LoVo (cell line): ENCODE results near the gene HIPK3.
"Not testable (repeated sequence)": the region's sequence is repeated elsewhere in the genome, so short reads cannot be mapped to it uniquely, and the experiment has no call there.

Experiments
- DNase-seq: peaks from one replicate; pipeline ENCODE4 v3.0.0-alpha.2; 2016; ENCODE audit warnings: low spot score

The HIPK3 gene

DNA sequence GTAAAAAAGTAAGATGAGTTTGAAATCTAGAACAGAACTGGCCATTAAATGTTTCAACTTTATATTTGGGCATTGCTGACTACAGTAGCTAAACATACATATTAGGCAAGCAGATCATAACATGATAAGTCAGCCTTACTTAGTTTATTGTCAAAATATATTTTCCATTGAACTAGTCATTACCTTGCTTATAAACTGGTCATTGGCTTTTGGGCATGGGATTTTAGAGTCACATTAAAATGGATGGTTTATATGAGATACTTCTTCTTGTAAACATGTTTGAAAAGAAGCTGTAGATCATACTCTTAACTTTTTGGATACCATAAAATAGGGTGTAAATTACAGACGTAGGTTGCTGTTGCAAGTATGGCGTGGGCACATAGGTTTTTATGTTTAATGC, 2.7 kb downstream of the HIPK3 start:
- DNase-seq: no peak

DNA sequence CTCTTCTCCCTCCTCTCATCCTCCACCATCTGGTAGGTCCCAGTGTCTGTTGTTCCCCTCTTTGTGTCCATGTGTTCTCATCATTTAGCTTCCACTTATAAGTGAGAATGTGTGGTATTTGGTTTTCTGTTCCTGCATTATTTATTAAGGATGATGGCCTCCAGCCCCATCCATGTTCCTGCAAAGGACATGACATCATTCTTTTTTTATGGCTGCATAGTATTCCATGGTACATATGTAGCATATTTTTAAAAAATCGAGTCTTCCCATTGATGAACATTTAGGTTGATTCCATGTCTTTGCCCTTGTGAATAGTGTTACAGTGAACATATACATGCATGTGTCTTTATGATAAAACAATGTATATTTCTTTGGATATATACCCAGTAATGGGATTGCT, 4.2 kb downstream of the HIPK3 start:
- not testable (repeated sequence) for DNase-seq

DNA sequence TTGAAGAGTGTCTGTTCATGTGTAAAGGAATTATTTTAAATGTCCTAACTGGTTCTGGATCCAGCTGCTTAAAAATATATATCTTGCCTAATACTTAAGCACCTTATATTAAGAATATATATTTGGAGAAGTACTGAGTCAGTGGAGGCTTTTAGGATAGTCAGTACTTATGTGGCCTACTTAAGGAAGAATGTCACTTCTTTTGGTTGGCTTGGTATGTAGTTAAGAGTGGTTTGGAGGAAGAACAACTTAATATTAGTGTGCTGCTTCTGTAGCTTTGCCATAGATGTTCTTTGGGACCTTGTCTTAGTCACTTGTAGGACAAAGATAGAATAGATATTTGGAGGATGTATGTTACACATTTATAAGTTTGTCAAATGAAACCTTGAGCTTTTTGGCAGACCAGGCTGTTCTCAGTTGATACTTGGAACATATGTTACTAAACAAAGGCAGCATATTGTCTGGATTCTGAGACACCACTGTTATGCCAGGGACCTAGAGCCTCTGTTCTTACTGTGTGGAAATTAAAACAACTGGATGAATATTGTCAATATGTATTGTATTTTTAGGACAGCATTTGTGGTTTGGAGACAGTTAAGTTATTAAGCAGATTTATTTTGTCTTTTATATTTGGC, 4.9 kb downstream of the HIPK3 start:
- no peak for DNase-seq

DNA sequence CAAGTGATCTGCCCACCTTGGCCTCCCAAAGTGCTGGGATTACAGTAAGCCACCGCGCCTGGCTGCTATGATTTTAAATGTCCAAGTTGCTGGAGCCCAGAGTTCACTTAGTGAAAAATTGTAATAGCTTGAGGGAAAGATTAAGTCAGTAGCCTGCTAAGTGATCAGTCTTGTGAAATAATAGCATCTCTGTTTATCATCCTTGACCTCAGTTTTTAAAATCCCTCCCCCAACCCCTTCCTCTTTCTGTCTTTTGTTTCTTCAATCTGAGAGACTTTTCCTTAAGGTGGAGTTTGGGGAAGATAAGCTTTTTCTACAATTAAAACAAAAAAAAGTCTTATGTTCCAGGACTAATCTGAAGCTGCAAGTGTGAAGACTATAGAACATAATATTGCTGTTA, 6.4 kb downstream of the HIPK3 start:
- no peak for DNase-seq

DNA sequence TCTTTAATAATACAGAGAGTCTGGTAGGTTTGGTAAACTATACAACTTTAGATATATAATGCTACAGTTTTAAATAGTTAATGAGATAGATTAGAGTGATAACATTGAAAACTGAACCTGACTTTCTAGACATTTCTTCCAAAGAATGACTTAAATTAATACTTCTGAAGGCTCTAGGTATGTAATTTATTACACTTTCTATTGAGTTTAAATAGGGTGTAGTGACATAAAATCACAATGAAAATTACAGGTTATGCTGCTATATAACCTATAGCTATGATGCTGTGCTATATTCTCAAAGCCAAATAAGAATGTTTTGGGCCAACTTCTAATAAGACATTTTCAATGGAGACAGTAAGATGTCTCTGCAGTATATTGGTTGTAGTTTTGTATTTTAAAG, 7.7 kb downstream of the HIPK3 start:
- no peak for DNase-seq

DNA sequence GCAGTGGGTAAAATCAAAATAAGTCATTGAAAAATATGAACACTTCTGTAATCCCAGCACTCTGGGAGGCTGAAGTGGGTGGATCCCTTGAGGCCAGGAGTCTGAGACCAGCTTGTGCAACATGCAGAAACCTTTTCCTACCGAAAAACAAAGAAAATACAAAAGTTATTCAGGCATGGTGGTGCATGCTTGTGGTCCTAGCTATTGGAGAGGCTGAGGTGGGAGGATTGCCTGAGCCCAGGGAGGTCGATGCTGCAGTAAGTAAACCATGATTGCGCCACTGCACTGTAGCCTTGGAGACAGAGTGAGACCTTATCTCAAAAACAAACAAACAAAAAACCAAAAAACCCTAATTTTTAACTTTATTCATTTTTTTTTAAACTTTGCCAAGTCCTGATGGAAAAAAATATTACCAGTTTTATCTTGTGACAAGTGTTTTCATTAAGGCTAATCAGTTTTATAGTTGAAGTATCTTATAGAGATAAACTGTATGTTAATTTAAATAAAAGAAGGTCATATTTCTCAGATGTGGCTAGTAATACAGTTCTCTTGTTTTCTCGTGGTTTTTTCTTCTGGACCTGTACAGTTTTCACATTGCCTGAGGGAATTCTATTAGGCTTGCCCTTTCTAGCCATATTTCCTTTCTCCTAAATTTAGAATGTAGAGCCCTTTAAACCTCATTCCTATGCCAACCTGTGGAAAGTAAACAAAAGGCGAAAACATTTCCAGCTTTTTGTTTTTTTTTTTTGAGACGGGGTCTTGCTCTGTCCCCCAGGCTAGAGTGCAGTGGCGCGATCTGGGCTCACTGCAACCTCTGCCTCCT, 9.4 kb downstream of the HIPK3 start:
- no peak for DNase-seq

DNA sequence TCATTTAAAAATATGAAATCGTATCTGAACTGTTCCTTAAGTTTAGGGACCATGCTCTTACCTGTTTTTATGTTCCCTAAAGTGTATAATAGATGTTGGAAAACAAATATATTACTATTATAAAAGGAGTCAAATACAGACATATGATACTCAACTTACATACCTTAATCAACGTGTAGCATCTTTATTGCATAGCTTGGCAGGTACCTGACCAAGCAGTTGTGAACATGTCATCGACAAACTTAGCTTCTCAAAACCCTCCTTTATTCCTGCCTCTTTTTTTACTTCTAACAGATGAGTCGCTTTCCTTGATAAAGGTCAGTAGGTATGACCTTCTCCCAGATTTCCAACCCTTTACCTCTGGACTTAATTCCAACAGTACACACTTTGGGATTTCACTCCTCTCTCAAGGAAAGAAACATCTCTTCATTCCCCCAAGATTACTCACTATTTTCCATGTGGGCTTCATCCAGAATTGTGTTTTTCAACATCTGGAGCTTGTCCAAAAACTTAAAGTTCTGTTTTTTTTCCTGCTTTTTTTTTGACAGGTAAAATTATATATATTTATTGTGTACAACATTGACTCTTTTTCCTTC, 11.9 kb downstream of the HIPK3 start:
- DNase-seq: no peak

DNA sequence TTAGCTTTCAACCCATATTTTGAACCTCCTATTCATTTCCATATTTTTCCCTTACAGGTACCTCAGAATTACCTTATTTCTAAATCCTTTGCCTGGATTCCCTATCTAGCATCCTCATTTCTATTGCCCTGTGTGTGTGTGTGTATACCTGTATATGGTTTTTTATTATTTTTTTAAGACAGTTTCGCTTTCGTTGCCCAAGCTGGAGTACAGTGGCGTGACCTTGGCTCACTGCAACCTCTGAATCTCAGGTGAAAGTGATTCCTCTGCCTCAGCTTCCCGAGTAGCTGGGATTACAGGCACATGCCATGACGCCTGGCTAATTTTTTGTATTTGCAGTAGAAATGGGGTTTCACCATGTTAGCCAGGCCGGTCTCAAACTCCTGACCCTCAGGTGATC, 12.6 kb downstream of the HIPK3 start:
- DNase-seq: no peak

DNA sequence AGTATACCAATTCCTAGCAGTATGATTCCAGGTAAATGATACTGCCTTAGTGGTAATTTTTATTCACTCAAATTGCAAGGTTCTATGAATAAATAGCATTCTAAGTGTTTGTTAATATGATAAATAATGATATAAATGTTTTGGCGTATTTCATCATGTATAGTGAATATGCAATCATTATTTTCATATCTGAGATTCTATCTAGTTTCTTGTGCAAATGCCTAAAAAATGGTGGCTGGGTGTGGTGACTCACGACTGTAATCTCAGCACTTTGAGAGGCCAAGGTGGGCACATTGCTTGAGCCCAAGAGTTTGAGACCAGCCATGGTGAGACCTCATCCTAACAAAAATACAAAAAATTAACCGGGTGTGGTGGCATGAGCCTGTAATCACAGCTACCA, 13.9 kb downstream of the HIPK3 start:
- no peak for DNase-seq

DNA sequence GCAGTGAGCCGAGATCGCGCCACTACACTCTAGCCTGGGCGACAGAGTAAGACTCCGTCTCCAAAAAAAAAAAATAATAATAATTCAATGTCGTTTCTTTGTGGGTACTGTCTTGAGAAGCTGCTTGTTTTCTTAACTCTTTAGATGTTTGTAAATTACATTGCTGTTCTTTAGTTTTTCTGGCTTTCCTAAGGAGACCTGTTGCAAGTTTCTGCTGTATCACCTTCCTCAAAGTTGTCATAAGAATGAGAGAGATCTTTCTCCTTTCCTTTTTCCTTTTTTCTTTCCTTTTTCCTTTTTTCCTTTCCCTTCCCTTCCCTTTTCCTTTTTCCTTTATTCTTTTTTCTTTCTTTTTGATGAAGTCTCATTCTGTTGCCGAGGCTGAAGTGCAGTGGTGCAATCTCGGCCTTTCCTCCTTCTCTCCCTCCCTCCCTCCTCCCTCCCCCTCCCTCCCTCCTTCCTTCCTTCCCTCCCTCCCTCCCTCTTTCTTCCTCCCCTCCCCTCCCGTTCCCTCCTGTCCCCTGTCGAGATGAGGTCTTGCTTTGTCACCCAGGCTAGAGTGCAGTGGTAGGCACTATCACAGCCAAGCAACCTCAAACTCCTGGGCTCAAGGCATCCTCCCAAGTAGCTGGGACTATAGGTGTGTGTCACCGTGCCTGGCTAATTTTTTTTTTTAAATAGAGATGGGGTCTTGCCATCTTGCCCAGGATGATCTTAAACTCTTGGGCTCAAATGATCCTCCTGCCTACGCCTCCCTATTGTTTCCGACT, 15.3 kb downstream of the HIPK3 start:
- DNase-seq: no peak

DNA sequence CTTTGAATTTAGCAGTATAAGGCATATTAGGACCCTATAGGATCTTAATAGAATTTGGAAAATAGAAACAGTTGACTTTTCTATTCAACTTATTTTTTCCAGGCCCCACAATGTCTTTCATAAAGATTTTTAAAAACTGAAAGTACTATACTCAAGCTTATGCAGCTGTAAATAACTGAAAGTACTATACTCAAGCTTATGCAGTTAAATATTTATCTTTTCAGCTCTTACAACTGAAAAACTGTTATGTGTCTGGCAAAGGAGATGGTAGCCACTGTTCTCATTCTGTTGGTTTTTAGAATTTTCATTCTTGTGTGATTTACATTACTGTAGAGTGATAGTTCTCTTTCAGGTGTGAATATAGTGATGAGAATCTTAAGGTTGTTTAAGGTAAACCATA, 16.5 kb downstream of the HIPK3 start:
- no peak for DNase-seq

DNA sequence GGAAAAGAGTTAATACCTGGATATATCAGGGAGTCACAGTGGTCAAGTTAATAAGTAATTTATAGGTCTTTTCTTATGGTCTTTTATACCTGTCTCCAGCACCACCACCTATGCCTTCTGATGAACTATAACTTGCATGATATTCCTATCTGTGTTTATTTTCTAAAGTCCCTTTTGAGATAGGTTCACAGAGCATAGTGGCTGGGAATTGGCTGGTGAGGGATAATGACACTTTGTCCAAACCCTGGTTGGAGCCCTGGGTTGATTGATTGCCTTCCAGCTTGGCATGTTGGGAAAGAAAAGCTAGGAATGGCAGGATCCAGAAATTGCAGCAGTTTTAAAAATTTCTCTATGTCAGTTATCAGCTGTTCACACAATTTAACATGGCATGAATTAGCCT, 23.2 kb downstream of the HIPK3 start:
- no peak for DNase-seq

DNA sequence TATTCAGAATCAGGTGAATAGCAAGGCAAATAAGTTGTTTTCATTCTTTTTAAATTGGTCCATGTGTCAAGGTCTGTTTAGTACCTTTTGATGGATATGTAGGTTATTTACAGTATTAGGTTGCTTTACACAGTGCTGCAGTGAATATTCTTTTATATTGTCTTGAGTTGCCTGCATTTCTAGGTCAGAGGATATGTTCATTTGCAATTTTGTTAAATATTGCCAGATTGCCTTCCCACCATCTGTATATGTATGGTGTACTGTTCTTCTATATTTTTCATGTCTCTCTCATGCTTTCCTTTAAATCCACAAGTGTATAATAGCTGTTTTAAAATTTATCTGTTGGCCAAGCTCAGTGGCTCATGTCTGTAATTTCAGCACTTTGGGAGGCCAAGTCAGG, 24.6 kb downstream of the HIPK3 start:
- DNase-seq: no peak

DNA sequence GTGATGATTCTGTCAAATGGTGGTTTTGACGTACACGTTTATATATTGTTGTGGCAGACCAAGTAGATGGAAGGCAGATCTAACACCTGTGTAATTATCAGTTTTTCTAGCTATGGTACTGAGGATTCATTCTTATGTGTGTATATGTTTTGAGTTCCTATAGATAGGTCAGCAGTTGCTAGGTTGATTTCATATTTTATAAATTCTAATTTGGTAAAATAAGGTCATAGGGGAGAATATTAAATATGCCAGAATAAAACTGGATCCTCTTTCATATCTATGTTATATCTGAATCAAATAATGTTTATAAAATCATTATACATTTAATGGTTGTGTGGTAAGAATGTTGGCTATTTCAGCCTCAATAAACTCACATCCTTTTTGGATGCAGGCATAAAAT, 27.6 kb downstream of the HIPK3 start:
- DNase-seq: no peak

DNA sequence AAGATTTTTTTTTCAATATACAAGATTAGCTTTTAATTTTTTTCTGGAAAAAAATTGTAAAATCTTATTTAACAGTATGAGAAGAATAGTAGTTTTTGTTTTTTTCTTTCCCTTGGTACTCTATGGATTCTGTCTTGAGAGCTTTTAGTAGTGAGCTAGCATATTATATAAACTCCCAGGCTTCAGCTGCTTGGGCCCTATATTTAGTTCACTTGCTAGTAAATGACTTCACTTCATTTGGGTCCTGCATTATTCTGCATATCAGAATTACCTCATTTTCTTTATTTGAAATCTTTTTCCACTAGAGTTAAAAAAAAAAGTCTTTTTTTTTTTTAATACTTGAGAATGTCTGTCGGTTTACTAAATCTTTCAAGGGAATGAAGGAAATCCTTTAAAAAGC, 33.1 kb downstream of the HIPK3 start:
- DNase-seq: no peak

DNA sequence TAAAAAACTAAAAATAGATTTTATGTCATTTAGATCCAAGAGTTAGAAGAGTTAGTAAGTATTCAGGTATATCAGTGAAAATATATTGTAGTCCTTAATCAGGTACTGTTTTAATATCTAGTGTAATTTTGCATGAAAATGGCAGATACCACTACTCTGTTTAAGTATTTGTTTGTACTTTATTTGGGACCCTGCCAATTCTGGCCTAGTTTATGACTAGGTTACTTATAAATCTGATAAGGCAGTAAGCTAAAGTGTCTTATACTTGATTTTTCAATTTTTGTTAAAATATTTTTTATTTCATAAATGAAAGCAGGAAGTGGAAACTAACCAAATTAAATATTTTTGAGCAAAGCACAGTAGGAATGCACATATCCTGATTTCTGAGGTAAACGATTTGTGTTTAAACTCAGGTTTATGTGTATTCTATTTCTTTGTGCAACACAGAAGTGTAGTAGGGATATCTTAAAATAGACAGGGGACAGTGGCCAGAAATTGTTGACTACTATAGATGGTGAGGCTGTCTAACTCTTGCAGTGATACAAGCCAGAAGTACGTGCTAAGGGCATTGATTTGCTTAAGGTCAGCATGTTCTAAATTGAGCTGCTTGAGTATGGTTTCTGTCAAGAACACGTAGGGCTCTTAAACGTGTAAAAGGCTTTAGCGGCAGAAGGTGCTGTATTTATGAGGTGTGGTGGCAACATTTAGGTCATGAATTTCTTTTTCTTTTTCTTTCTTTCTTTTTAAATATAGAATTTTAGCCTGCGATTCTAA, 34.0 kb downstream of the HIPK3 start:
- peak; percentile 16 for DNase-seq

DNA sequence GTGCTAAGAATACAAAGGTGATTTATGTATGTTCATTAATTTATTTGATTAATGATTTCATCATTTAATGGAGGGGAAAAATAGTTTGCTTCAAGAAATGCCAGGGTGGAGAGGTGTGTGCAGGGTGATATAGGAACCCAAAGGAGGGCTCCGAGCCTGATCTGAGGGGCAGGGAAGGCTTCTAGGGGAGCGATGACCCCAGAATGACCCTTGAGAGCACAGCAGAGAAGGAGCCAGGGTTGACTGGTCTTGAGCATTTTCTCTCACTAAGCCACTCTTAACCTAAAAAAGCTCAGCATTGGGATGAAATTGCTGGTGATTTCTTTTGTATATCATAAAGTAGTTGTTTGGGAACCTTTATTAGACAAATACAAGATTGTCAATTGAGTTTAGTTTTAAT, 35.1 kb downstream of the HIPK3 start:
- no peak for DNase-seq

DNA sequence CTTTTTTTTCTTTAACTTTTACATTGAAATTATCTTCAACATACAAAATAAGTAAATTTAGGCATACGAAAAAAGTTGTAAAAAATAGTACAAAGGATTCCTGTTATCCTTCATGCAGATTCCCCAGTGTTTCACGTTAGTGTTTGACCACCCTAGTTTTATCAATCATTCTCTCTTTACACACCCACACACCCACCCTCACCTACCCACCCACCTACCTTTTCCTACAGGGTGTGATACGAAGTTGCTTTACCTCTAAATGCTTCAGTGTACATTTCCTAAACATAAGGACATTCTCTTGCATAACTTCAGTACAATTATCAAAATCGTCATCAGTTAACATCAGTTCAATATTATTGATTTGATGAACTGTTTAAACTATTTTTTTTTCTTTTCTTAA, 37.0 kb downstream of the HIPK3 start:
- no peak for DNase-seq

DNA sequence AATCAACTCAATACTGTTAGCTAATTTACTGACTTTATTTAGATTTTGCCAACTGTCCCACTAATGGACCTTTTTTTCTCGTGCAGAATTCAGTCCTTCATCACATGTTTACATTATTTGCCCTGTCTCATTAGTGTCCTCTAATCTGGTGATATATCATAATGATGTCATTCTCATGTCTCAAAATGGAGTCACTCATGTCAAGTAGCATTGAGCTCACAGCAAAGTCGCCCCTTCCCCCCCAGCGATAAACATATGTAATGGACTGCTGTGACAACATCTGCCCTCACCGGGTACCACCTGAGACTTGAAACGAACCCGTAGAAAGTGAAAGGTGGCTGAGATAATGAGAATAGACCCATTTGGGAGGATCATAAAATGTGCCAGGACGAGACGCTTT, 37.6 kb downstream of the HIPK3 start:
- no peak for DNase-seq

DNA sequence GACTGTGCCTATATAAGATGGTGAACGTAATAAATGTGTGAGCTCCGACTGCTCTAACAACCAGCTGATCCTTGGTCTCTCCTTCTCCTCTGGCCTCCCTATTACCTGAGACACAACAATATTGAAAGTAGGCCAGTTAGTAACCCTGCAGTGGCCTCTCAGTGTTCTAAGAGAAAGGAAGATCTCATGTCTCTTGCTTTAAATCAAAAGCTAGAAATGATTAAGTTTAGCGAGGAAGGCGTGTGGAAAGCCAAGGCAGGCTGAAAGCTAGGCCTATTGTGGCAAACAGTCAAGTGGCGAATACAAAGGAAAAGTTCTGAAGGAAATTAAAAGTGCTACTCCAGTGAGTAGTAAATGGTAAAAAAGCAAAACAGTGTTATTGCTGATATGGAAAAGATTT, 39.5 kb downstream of the HIPK3 start:
- no peak for DNase-seq

DNA sequence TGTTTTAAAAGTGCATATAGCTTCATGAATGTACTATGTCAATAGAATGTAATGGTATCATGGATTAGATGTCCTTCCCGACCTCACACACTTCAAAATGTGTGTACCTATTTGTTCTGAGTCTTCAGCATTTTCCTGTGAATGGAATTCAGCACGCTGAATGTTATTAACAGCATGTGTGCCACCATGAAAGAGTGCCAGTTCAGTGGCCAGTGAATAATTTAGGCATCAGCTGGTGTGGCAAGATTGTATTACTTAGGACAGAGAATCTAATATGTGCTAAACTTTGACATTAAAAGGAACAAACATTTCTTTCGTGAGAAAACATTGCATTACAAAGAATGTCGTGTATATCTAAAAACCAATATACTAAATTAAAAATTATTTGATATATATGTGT, 46.4 kb downstream of the HIPK3 start:
- no peak for DNase-seq

DNA sequence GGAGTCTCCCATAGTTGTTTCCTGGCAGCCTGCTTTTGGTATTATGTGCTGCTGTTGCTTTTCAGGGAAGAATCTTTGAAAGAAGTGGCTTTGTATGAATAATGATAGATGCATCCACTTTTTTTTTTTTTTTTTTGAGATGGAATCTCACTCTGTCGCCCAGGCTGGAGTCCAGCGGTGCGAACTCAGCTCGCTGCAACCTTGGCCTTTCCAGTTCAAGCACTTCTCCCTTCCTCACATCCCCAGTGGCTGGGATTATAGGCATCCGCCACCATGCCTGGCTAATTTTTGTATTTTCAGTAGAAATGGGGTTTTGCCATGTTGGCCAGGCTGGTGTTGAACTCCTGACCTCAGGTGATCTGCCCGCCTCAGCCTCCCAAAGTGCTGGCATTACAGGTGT, 49.6 kb downstream of the HIPK3 start:
- DNase-seq: not testable (repeated sequence)
